T1000 (cell line): Measurements from ENCODE around the gene PPFIA3.

Source experiments
- DNase-seq: peaks from one replicate; lab custom pipeline; 2025; ENCODE audit warnings: mixed read lengths; lab: John Stamatoyannopoulos, UW

The PPFIA3 gene

GRCh38 chr19:49182848-49183375, 63.6 kb downstream of the PPFIA3 start:
- no peak for DNase-seq

- DNase-seq: no peak
Observed at GRCh38 chr19:49186108-49186507, 66.8 kb downstream of the PPFIA3 start.

- no peak for DNase-seq
Observed at GRCh38 chr19:49188626-49189200, 69.4 kb downstream of the PPFIA3 start.

GRCh38 chr19:49189259-49189658, 69.9 kb downstream of the PPFIA3 start:
- DNase-seq: no peak

- no peak for DNase-seq
Observed at GRCh38 chr19:49190781-49191180, 71.4 kb downstream of the PPFIA3 start.

- DNase-seq: no peak
Observed at GRCh38 chr19:49193822-49194394, 74.6 kb downstream of the PPFIA3 start.

GRCh38 chr19:49194408-49194807, 75.1 kb downstream of the PPFIA3 start:
- DNase-seq: no peak

GRCh38 chr19:49196527-49197240, 77.3 kb downstream of the PPFIA3 start:
- DNase-seq: no peak

- DNase-seq: no peak
Observed at GRCh38 chr19:49200238-49200862, 81.0 kb downstream of the PPFIA3 start.
